OCI-LY7 (cell line): ENCODE data around the gene ERCC2. TPM values are rescaled to one million over a fixed set of nuclear protein-coding genes. Genes with fewer than 3 reads are reported as not detected.

Source experiments
- BruUV-seq: library from RNA; stranded (reverse); fragments of 400-500 nt; replicated peaks from 2 replicates; lab custom pipeline; 2021; lab: Mats Ljungman, UMichigan
- CTCF ChIA-PET: fragments of 300-600 bp; sonication (Branson Sonifier 250); formaldehyde crosslinking; loops from one replicate; lab custom pipeline; 2022; ENCODE audit warnings: antibody characterized with exemption; ENCODE audit not compliant: unreplicated experiment; lab: Charles Lee
- POLR2A ChIA-PET: fragments of 300-600 bp; sonication (Branson Sonifier 250); formaldehyde crosslinking; loops from one replicate; lab custom pipeline; 2022; ENCODE audit warnings: antibody characterized with exemption; lab: Charles Lee
- DNase-seq: peaks from one replicate; pipeline ENCODE4 v3.0.0-alpha.2; 2015; ENCODE audit warnings: low spot score
- H2AFZ ChIP-seq: fragments of 200-600 bp; sonication (generic), shearing (Covaris generic); 2 replicates; pipeline ENCODE4 v1.6.1; 2014; ENCODE audit warnings: mild to moderate bottlenecking, antibody characterized with exemption, low read length, moderate library complexity
- H3K27ac ChIP-seq: fragments of 200-600 bp; sonication (generic); 2 replicates; pipeline ENCODE4 v1.5.1; 2014; ENCODE audit warnings: mixed run types, low read depth, mild to moderate bottlenecking, moderate library complexity, low read length, inconsistent platforms; ENCODE audit not compliant: poor library complexity, severe bottlenecking
- H3K36me3 ChIP-seq: fragments of 200-600 bp; sonication (generic); 2 replicates; pipeline ENCODE4 v1.6.1; 2014; ENCODE audit warnings: mild to moderate bottlenecking, antibody characterized with exemption, low read length, moderate library complexity, mixed read lengths; ENCODE audit not compliant: insufficient read depth
- H3K4me1 ChIP-seq: fragments of 200-600 bp; sonication (generic); 2 replicates; pipeline ENCODE4 v1.5.1; 2014; ENCODE audit warnings: mild to moderate bottlenecking, low read length; ENCODE audit not compliant: insufficient read depth, poor library complexity, severe bottlenecking
- H3K4me2 ChIP-seq: fragments of 200-600 bp; sonication (generic); 2 replicates; pipeline ENCODE4 v1.6.1; 2014; ENCODE audit warnings: mild to moderate bottlenecking, low read length
- H3K4me3 ChIP-seq: fragments of 200-600 bp; sonication (generic); 2 replicates; pipeline ENCODE4 v1.5.1; 2014; ENCODE audit warnings: mild to moderate bottlenecking, low read depth, low read length; ENCODE audit not compliant: poor library complexity, severe bottlenecking
- H3K79me2 ChIP-seq: fragments of 200-600 bp; sonication (generic); 2 replicates; pipeline ENCODE4 v1.6.1; 2016; ENCODE audit warnings: low read depth, mild to moderate bottlenecking, low read length, moderate library complexity, mixed read lengths; ENCODE audit not compliant: insufficient read depth
- H3K9me2 ChIP-seq: fragments of 200-600 bp; sonication (generic); 2 replicates; pipeline ENCODE4 v1.6.1; 2016; ENCODE audit warnings: mild to moderate bottlenecking, low read length, mixed read lengths; ENCODE audit not compliant: insufficient read depth
- H3K9me3 ChIP-seq: fragments of 200-600 bp; sonication (generic); 2 replicates; pipeline ENCODE4 v1.6.1; 2014; ENCODE audit warnings: mild to moderate bottlenecking, mixed run types, low read length, mixed read lengths
- H4K20me1 ChIP-seq: fragments of 200-600 bp; sonication (generic); 2 replicates; pipeline ENCODE4 v1.6.1; 2014; ENCODE audit warnings: mild to moderate bottlenecking, antibody characterized with exemption, low read length, moderate library complexity, mixed read lengths; ENCODE audit not compliant: insufficient read depth
- EZH2phosphoT487 ChIP-seq: fragments of 200-600 bp; sonication (generic); IDR thresholded peaks from 2 replicates; pipeline ENCODE4 v1.6.1; 2018; ENCODE audit warnings: low read depth, borderline replicate concordance, mild to moderate bottlenecking, mixed run types, antibody characterized with exemption, low read length, moderate library complexity, mixed read lengths
- intact Hi-C: fragments of 100-400 bp; cut with micrococcal nuclease; formaldehyde crosslinking; loops from one replicate; pipeline ENCODE4 v1.10.0; 2022; ENCODE audit not compliant: unreplicated experiment
- total RNA-seq, 2 experiments: library from RNA; depleted of rRNA in 1 of 2; stranded (reverse); fragments of >200 nt in 1 of 2; shearing (Covaris generic) in 1 of 2; gene quantifications; 2 replicates each; pipeline ENCODE4 v1.2.3, GENCODE V29; 2014 to 2022
- TF ChIP-seq, protein P1 (sequence below): fragments of 200-600 bp; sonication (generic); conservative IDR thresholded peaks from 2 replicates; pipeline ENCODE4 v1.5.1; 2014; ENCODE audit warnings: mild to moderate bottlenecking, antibody characterized with exemption, low read length, moderate library complexity, mixed read lengths

ERCC2 gene
- total RNA-seq, 2 experiments from 2014 or later, result 21.0 to 24.4 TPM

DNA sequence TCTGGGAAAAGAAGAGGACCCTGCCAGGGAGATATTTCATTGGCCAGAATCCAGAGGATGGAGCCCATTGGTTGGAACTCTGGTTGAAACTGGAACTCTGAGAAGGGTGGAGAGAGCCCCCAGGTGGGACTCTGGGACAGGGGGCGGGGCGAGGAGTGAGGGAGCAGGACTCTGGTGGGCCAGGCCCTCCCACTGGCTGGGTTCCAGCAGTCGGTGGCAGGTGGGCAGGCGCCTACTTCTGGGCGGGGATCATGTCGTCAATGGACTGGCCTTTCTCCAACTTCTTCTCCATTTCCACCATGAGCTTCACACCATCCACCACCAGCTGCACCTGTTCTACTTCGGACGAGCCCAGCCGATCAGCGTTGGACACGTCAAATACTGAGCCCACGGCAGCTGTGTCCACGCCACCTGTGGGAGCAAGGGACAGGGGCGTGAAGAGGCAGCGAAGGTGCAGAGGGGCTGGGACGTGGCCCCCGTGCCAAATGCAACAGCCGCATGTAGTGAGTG is 63.8 kb downstream of the ERCC2 start:
- Histone ChIP-seq H3K4me1 (peaks cover 4% of the 10 kb centered on the region), H3K4me2 (no peak overlapping the region), H3K4me3 (no peak overlapping the region), H3K27ac (no peak overlapping the region), H4K20me1 (no peaks in the 10 kb centered on the region), H3K9me3 (no peaks in the 10 kb centered on the region), H3K79me2 (no peaks in the 10 kb centered on the region), H3K36me3 (no peaks in the 10 kb centered on the region), H2AFZ (no peak overlapping the region), H3K9me2 (no peaks in the 10 kb centered on the region)
- no peak for DNase-seq
- TF ChIP-seq EZH2phosphoT487, result no peak
- TF ChIP-seq, protein P1, sequence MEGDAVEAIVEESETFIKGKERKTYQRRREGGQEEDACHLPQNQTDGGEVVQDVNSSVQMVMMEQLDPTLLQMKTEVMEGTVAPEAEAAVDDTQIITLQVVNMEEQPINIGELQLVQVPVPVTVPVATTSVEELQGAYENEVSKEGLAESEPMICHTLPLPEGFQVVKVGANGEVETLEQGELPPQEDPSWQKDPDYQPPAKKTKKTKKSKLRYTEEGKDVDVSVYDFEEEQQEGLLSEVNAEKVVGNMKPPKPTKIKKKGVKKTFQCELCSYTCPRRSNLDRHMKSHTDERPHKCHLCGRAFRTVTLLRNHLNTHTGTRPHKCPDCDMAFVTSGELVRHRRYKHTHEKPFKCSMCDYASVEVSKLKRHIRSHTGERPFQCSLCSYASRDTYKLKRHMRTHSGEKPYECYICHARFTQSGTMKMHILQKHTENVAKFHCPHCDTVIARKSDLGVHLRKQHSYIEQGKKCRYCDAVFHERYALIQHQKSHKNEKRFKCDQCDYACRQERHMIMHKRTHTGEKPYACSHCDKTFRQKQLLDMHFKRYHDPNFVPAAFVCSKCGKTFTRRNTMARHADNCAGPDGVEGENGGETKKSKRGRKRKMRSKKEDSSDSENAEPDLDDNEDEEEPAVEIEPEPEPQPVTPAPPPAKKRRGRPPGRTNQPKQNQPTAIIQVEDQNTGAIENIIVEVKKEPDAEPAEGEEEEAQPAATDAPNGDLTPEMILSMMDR, result no peak
- intact Hi-C loops, result no loop called here
- BruUV-seq, result no TSS peak
- ChIA-PET POLR2A (interaction anchor here (0.5 kb wide), 1 partner anchor 19 kb away, joined by 3 read pairs; no protein-coding TSS in a partner anchor), CTCF (no interaction called here)

DNA sequence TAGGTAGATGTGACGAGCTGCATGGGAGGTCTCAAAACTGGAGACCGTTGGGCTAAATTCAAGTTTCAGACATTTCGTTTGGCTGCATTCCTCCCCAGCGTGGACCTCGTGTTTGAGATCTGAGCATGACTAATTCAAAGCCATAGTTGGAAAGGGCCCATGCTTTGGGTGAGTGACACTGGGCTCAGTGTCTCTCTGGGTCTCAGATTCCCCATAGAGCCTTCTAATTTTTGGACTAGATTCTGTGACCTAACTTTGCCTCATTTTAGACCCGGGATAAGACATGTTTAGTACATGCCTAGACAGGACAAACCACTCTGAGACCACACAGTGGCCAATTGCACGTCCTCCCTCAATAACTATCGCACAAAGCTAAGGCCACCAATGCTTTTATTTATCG is 64.3 kb downstream of the ERCC2 start:
- no peak for DNase-seq
- intact Hi-C loops, result no loop called here
- CTCF ChIA-PET, result no interaction called here

DNA sequence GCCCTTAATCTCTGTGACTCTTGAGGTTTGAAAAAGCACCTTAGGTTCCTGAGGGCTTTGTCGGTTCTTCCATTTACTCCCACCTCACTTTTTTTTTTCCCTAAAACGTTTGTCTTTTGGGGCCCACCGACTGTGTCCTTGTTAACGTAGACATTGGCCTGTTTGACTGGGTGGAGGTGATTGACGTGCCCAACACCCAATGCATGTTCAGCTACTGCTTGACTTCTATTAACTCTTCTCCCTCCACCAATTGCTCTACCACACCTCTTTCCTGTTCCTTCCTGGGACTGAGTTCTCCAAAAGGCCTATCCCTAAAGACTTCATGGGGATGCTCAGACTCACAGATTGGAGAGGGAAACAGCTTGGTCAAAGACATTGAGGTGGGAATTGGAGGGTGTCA is 65.0 kb downstream of the ERCC2 start:
- H3K9me2 ChIP-seq, result no peaks in the 10 kb centered on the region
- H3K27ac ChIP-seq, result no peak overlapping the region
- H3K4me1 ChIP-seq, result peaks cover 7% of the 10 kb centered on the region
- H3K79me2 ChIP-seq, result no peaks in the 10 kb centered on the region
- no peak for DNase-seq
- no TSS peak for BruUV-seq
- POLR2A ChIA-PET, result no interaction called here
- intact Hi-C loops, result no loop called here
- H3K4me2 ChIP-seq, result no peak overlapping the region
- H4K20me1 ChIP-seq, result no peaks in the 10 kb centered on the region
- no peak overlapping the region for H3K4me3 ChIP-seq
- no peak for TF ChIP-seq EZH2phosphoT487
- TF ChIP-seq, protein P1, result no peak
- peaks cover 4% of the 10 kb centered on the region; the same call in 1 of the 2 replicates for H3K36me3 ChIP-seq
- no peak overlapping the region for H2AFZ ChIP-seq
- no peaks in the 10 kb centered on the region for H3K9me3 ChIP-seq
- CTCF ChIA-PET, result no interaction called here

More for the DNA sequence above, 64.3 kb downstream of the ERCC2 start:
- no peaks in the 10 kb centered on the region for H3K9me3 ChIP-seq
- H3K4me2 ChIP-seq, result no peak overlapping the region
- H3K9me2 ChIP-seq, result no peaks in the 10 kb centered on the region
- TF ChIP-seq EZH2phosphoT487, result no peak
- TF ChIP-seq, protein P1, result no peak
- no peak overlapping the region for H2AFZ ChIP-seq
- H3K4me3 ChIP-seq, result no peak overlapping the region
- BruUV-seq, result no TSS peak
- H3K4me1 ChIP-seq, result peaks cover 4% of the 10 kb centered on the region
- POLR2A ChIA-PET, result interaction anchor here (0.5 kb wide), 1 partner anchor 19 kb away, joined by 3 read pairs; no protein-coding TSS in a partner anchor
- no peaks in the 10 kb centered on the region for H3K36me3 ChIP-seq
- no peak overlapping the region for H3K27ac ChIP-seq
- H3K79me2 ChIP-seq, result no peaks in the 10 kb centered on the region
- no peaks in the 10 kb centered on the region for H4K20me1 ChIP-seq
